IMR-90 (cell line): ENCODE data around the gene FLCN. TPM values are rescaled to one million over a fixed set of nuclear protein-coding genes. Genes with fewer than 3 reads are reported as not detected.

Experiments used
- ATAC-seq: fragments of 200-7000 bp; cut with Tn5 transposase; 2 replicates; pipeline ENCODE4 v1.9.1; 2020; ENCODE audit warnings: low read depth, mild to moderate bottlenecking, moderate library complexity
- BruUV-seq: library from RNA; stranded (reverse); fragments of 400-500 nt; replicated peaks from 2 replicates; lab custom pipeline; 2021; lab: Mats Ljungman, UMichigan
- CTCF ChIA-PET: fragments of 300-600 bp; formaldehyde crosslinking; extraction: SDS; loops from one replicate; lab custom pipeline; 2021; ENCODE audit warnings: antibody characterized with exemption; lab: Yijun Ruan, JAX
- POLR2A ChIA-PET: fragments of 300-600 bp; sonication (Branson Sonifier 250); formaldehyde crosslinking; loops from one replicate; lab custom pipeline; 2022; ENCODE audit warnings: antibody characterized with exemption; ENCODE audit not compliant: unreplicated experiment; lab: Charles Lee
- DNase-seq: peaks from one replicate; pipeline ENCODE4 v3.0.0; 2013
- H2AFZ ChIP-seq: replicated peaks from 2 replicates; pipeline ENCODE3; 2013; ENCODE audit warnings: low read length, mild to moderate bottlenecking; ENCODE audit not compliant: poor library complexity
- H2AK5ac ChIP-seq: 2 replicates; pipeline ENCODE4 v1.6.1; 2013; ENCODE audit warnings: low read depth, low read length, inconsistent platforms
- H2AK9ac ChIP-seq: replicated peaks from 2 replicates; pipeline ENCODE3; 2013; ENCODE audit warnings: mild to moderate bottlenecking, low read depth, low read length, moderate library complexity; ENCODE audit not compliant: poor library complexity
- H2BK120ac ChIP-seq: 2 replicates; pipeline ENCODE4 v1.6.1; 2013; ENCODE audit warnings: low read depth, low read length, inconsistent platforms
- H2BK15ac ChIP-seq: 3 replicates; pipeline ENCODE4 v1.6.1; 2013; ENCODE audit warnings: low read depth, low read length, inconsistent platforms
- H2BK20ac ChIP-seq: 2 replicates; pipeline ENCODE4 v1.6.1; 2013; ENCODE audit warnings: low read depth, mild to moderate bottlenecking, inconsistent platforms, low read length, moderate library complexity
- H2BK5ac ChIP-seq: 2 replicates; pipeline ENCODE4 v1.6.1; 2013; ENCODE audit warnings: mild to moderate bottlenecking, low read depth, low read length, inconsistent platforms; ENCODE audit not compliant: poor library complexity, severe bottlenecking
- H3K14ac ChIP-seq: replicated peaks from 2 replicates; pipeline ENCODE4 v1.6.1; 2013; ENCODE audit warnings: low read depth, low read length, inconsistent platforms
- H3K18ac ChIP-seq: 2 replicates; pipeline ENCODE4 v1.6.1; 2013; ENCODE audit warnings: low read depth, low read length, control low read depth
- H3K23ac ChIP-seq: 2 replicates; pipeline ENCODE4 v1.6.1; 2013; ENCODE audit warnings: low read depth, low read length, inconsistent platforms
- H3K27ac ChIP-seq: 2 replicates; pipeline ENCODE4 v1.5.1; 2013; ENCODE audit warnings: mild to moderate bottlenecking, control low read depth, low read length; ENCODE audit not compliant: insufficient read depth
- H3K27me3 ChIP-seq: 2 replicates; pipeline ENCODE4 v1.6.1; 2013; ENCODE audit warnings: low read length; ENCODE audit not compliant: control insufficient read depth, insufficient read depth
- H3K36me3 ChIP-seq: 2 replicates; pipeline ENCODE4 v1.6.1; 2013; ENCODE audit warnings: low read length, mixed read lengths; ENCODE audit not compliant: control insufficient read depth, insufficient read depth
- H3K4ac ChIP-seq: 2 replicates; pipeline ENCODE4 v1.6.1; 2013; ENCODE audit warnings: low read depth, low read length, inconsistent platforms
- H3K4me1 ChIP-seq: 2 replicates; pipeline ENCODE4 v1.6.1; 2013; ENCODE audit warnings: low read length, mixed read lengths; ENCODE audit not compliant: control insufficient read depth, insufficient read depth
- H3K4me2 ChIP-seq: 2 replicates; pipeline ENCODE4 v1.6.1; 2013; ENCODE audit warnings: low read depth, mild to moderate bottlenecking, control low read depth, low read length, moderate library complexity
- H3K4me3 ChIP-seq: 2 replicates; pipeline ENCODE4 v1.5.1; 2013; ENCODE audit warnings: low read depth, mild to moderate bottlenecking, control low read depth, low read length, moderate library complexity; ENCODE audit not compliant: insufficient read depth
- H3K56ac ChIP-seq: 2 replicates; pipeline ENCODE4 v1.6.1; 2013; ENCODE audit warnings: low read length, inconsistent platforms; ENCODE audit not compliant: insufficient read depth; ENCODE audit errors: extremely low read depth
- H3K79me1 ChIP-seq, 2 experiments: 2 replicates each; pipeline ENCODE4 v1.6.1; 2013; ENCODE audit warnings: low read length in 2 of 2, inconsistent platforms in 1 of 2, low read depth in 1 of 2
- H3K9ac ChIP-seq: 2 replicates; pipeline ENCODE4 v1.6.1; 2013; ENCODE audit warnings: low read depth, low read length, control low read depth
- H3K9me1 ChIP-seq: 2 replicates; pipeline ENCODE4 v1.6.1; 2013; ENCODE audit warnings: low read length, inconsistent platforms; ENCODE audit not compliant: insufficient read depth
- H3K9me3 ChIP-seq: 2 replicates; pipeline ENCODE4 v1.6.1; 2013; ENCODE audit warnings: low read length; ENCODE audit not compliant: control insufficient read depth, insufficient read depth
- H4K20me1 ChIP-seq: 2 replicates; pipeline ENCODE4 v1.6.1; 2013; ENCODE audit warnings: low read length, inconsistent platforms; ENCODE audit not compliant: insufficient read depth
- H4K5ac ChIP-seq: 2 replicates; pipeline ENCODE4 v1.6.1; 2013; ENCODE audit warnings: mild to moderate bottlenecking, low read depth, low read length, control low read depth
- H4K8ac ChIP-seq, 2 experiments: 2 replicates each; pipeline ENCODE4 v1.6.1; 2013; ENCODE audit warnings: low read depth in 2 of 2, low read length in 2 of 2, control low read depth in 1 of 2, inconsistent platforms in 1 of 2
- H4K91ac ChIP-seq: 2 replicates; pipeline ENCODE4 v1.6.1; 2013; ENCODE audit warnings: low read depth, low read length, inconsistent platforms; ENCODE audit not compliant: insufficient read depth
- BHLHE40 ChIP-seq: fragments of 150-350 bp; IDR thresholded peaks from 2 replicates; pipeline ENCODE4 v1.6.1; 2016; ENCODE audit warnings: mild to moderate bottlenecking, low read depth, low read length
- CEBPB ChIP-seq: IDR thresholded peaks from 2 replicates; pipeline ENCODE4 v1.6.1; 2012; ENCODE audit warnings: low read depth, low read length, improper control_type of control experiment
- CHD1 ChIP-seq: IDR thresholded peaks from 2 replicates; pipeline ENCODE4 v1.6.1; 2012; ENCODE audit warnings: low read depth, low read length, improper control_type of control experiment
- CTCF ChIP-seq: conservative IDR thresholded peaks from 2 replicates; pipeline ENCODE4 v1.5.1; 2012; ENCODE audit warnings: mild to moderate bottlenecking, low read depth, low read length, improper control_type of control experiment
- ELK1 ChIP-seq: fragments of 150-350 bp; IDR thresholded peaks from 2 replicates; pipeline ENCODE4 v1.6.1; 2016; ENCODE audit warnings: low read depth, mild to moderate bottlenecking, low read length, moderate library complexity, borderline replicate concordance
- FOS ChIP-seq: fragments of 150-350 bp; IDR thresholded peaks from 2 replicates; pipeline ENCODE4 v1.6.1; 2016; ENCODE audit warnings: low read depth, low read length
- MAZ ChIP-seq: IDR thresholded peaks from 2 replicates; pipeline ENCODE4 v1.6.1; 2012; ENCODE audit warnings: low read depth, mild to moderate bottlenecking, low read length, improper control_type of control experiment, moderate library complexity, borderline replicate concordance
- MXI1 ChIP-seq: IDR thresholded peaks from 2 replicates; pipeline ENCODE4 v1.6.1; 2012; ENCODE audit warnings: low read depth, mild to moderate bottlenecking, low read length, moderate library complexity, borderline replicate concordance
- NFE2L2 ChIP-seq: fragments of 150-350 bp; IDR thresholded peaks from 2 replicates; pipeline ENCODE4 v1.6.1; 2016; ENCODE audit warnings: low read depth, mild to moderate bottlenecking, low read length
- POLR2A ChIP-seq: IDR thresholded peaks from 2 replicates; pipeline ENCODE4 v1.6.1; 2012; ENCODE audit warnings: mild to moderate bottlenecking, low read depth, low read length
- RAD21 ChIP-seq: IDR thresholded peaks from 2 replicates; pipeline ENCODE4 v1.6.1; 2012; ENCODE audit warnings: low read length, improper control_type of control experiment
- RCOR1 ChIP-seq: IDR thresholded peaks from 2 replicates; pipeline ENCODE4 v1.6.1; 2012; ENCODE audit warnings: mild to moderate bottlenecking, low read length, improper control_type of control experiment; ENCODE audit not compliant: insufficient replicate concordance
- RFX5 ChIP-seq: IDR thresholded peaks from 2 replicates; pipeline ENCODE4 v1.8.0; 2012; ENCODE audit warnings: low read depth, mild to moderate bottlenecking, low read length, moderate library complexity
- SMC3 ChIP-seq: fragments of 150-350 bp; IDR thresholded peaks from 2 replicates; pipeline ENCODE4 v1.6.1; 2016; ENCODE audit warnings: low read depth, mild to moderate bottlenecking, antibody characterized with exemption, low read length, moderate library complexity
- USF2 ChIP-seq: fragments of 150-350 bp; IDR thresholded peaks from 2 replicates; pipeline ENCODE4 v1.6.1; 2017; ENCODE audit warnings: mild to moderate bottlenecking, antibody characterized with exemption, low read length, low read depth
- WGBS, 2 experiments: methylation state at CpG; one replicate each; pipeline versions ENCODE4 v1.1.5 to v1.1.7; 2013; ENCODE audit warnings: missing lambda C conversion rate in 2 of 2; ENCODE audit not compliant: insufficient read length in 1 of 2; ENCODE audit errors: extremely low coverage in 2 of 2; 5-methylcytosine and 5-hydroxymethylcytosine counted together
- dilution Hi-C: fragments of 300-500 bp; cut with HindIII; formaldehyde crosslinking; loops from one replicate; pipeline ENCODE4 v1.14.3; 2018; ENCODE audit warnings: low sequenced_read_pairs; ENCODE audit not compliant: unreplicated experiment
- in situ Hi-C: fragments of 300-500 bp; cut with MboI; formaldehyde crosslinking; loops from 3 replicates; pipeline ENCODE4 v1.14.3; 2019; ENCODE audit warnings: low sequenced_read_pairs, inconsistent platforms, mixed read lengths
- intact Hi-C: fragments of 100-400 bp; cut with micrococcal nuclease; formaldehyde crosslinking; loops from 2 replicates; pipeline ENCODE4 v1.10.0; 2022
- polyA plus RNA-seq, 3 experiments: library from polyadenylated mRNA; depleted of rRNA; stranded (reverse); fragments of >200 nt; gene quantifications; 2 replicates each; pipeline ENCODE4 v1.2.3, GENCODE V29; 2012; ENCODE audit warnings: low replicate concordance in 1 of 3
- total RNA-seq: library from RNA; depleted of rRNA; stranded (reverse); fragments of >200 nt; gene quantifications from 2 replicates; pipeline ENCODE4 v1.2.3, GENCODE V29; 2012

FLCN gene
- total and polyA plus RNA-seq, 2 of the 4 experiments (the other 2 are of a cell fraction): 16.8 to 24.8 TPM

- DNase-seq (no peak), ATAC-seq (no peak)
- no peak overlapping the region for H3K23ac ChIP-seq
- no peak overlapping the region for H2AFZ ChIP-seq
- no peak overlapping the region for H2AK9ac ChIP-seq
- H3K9me1 ChIP-seq: peaks cover 7% of the 10 kb centered on the region; the same call in 1 of the 2 replicates
- H2BK20ac ChIP-seq: no peak overlapping the region
- H3K9me3 ChIP-seq: no peaks in the 10 kb centered on the region
- H4K5ac ChIP-seq: no peak overlapping the region
- H3K14ac ChIP-seq: no peak overlapping the region
- H3K36me3 ChIP-seq: peaks cover 69% of the 10 kb centered on the region
- CTCF ChIA-PET: no interaction called here
- TF ChIP-seq RCOR1: no peak
- no peak for TF ChIP-seq USF2
- TF ChIP-seq ELK1: no peak
- no peak for TF ChIP-seq SMC3
- no peak for TF ChIP-seq NFE2L2
- TF ChIP-seq CTCF: no peak
- TF ChIP-seq POLR2A: no peak
- TF ChIP-seq RAD21: no peak
- TF ChIP-seq MXI1: no peak
- no peak for TF ChIP-seq FOS
- TF ChIP-seq MAZ: no peak
- no peak for TF ChIP-seq CHD1
- TF ChIP-seq RFX5: no peak
- no peak for TF ChIP-seq CEBPB
- TF ChIP-seq BHLHE40: no peak
- no peak overlapping the region for H3K4me2 ChIP-seq
- no peak overlapping the region for H2BK15ac ChIP-seq
- no peak overlapping the region for H2BK120ac ChIP-seq
- no peak overlapping the region for H3K4ac ChIP-seq
- in situ Hi-C loops (no loop called here), dilution Hi-C loops (no loop called here), intact Hi-C loops (no loop called here)
- H4K8ac ChIP-seq: no peak overlapping the region
- H3K79me1 ChIP-seq: peaks cover 0 to 25% of the 10 kb centered on the region in 2 experiments; a peak in 2 of 4 replicates
- POLR2A ChIA-PET: no interaction called here
- no peaks in the 10 kb centered on the region for H3K27me3 ChIP-seq
- no peak overlapping the region for H4K91ac ChIP-seq
- H3K27ac ChIP-seq: no peak overlapping the region
- no peak overlapping the region for H2BK5ac ChIP-seq
- no peak overlapping the region for H3K56ac ChIP-seq
- no peak overlapping the region for H3K9ac ChIP-seq
- no peak overlapping the region for H3K4me3 ChIP-seq
- H3K4me1 ChIP-seq: no peaks in the 10 kb centered on the region
- WGBS, 2 experiments: 86% methylated on average over 6 of the region's 27 CpGs; no CpG with 5 or more reads in 1 of the 2 experiments
- BruUV-seq: no TSS peak
- no peak overlapping the region for H3K18ac ChIP-seq
- no peak overlapping the region for H2AK5ac ChIP-seq
- peaks cover 8% of the 10 kb centered on the region for H4K20me1 ChIP-seq
Observed at GRCh38 chr17:17214646-17215436, 22.1 kb downstream of the FLCN start.
